Omental fat pad (tissue), 4 donors: ENCODE measurements around the gene SUB1. TPM values are rescaled to one million over a fixed set of nuclear protein-coding genes. Genes with fewer than 3 reads are reported as not detected.
"Not testable (repeated sequence)": the region's sequence is repeated elsewhere in the genome, so short reads cannot be mapped to it uniquely, and the experiment has no call there.

Experiments
- ATAC-seq: fragments of 150-250 bp; one replicate; pipeline ENCODE4 v1.9.1; 2016; ENCODE audit warnings: mild to moderate bottlenecking, moderate library complexity; ENCODE audit not compliant: low FRiP score
- DNase-seq: peaks from one replicate; pipeline ENCODE4 v3.0.0-alpha.2; 2019; ENCODE audit warnings: low spot score
- CTCF ChIP-seq, 3 donors: fragments of 450-650 bp; IDR thresholded peaks; one replicate each; pipeline ENCODE4 v1.5.1; 2016 to 2017; ENCODE audit warnings: antibody characterized with exemption in 3 of 3, mild to moderate bottlenecking in 3 of 3, moderate library complexity in 2 of 3
- total RNA-seq, 4 donors: library from RNA; depleted of rRNA; stranded (reverse); fragments of >200 nt; gene quantifications; one replicate each; pipeline ENCODE4 v1.1.0, GENCODE V29; 2016

The SUB1 gene
- total RNA-seq, 4 donors from 2014 or later, result 202 to 235 (median 223) TPM

GRCh38 chr5:32571128-32571527 lies 14.2 kb upstream of the SUB1 start:
- ATAC-seq (no peak), DNase-seq (no peak)
- TF ChIP-seq CTCF (IDR thresholded peaks at IDR 0.05), result no peak

GRCh38 chr5:32572778-32573480 lies 12.4 kb upstream of the SUB1 start:
- DNase-seq (no peak), ATAC-seq (no peak)
- TF ChIP-seq CTCF (IDR thresholded peaks at IDR 0.05), result no peak

- not testable (repeated sequence) for DNase-seq, ATAC-seq
Measured at GRCh38 chr5:32573481-32573854, 11.9 kb upstream of the SUB1 start.

GRCh38 chr5:32574540-32575175 lies 10.7 kb upstream of the SUB1 start:
- TF ChIP-seq CTCF (IDR thresholded peaks at IDR 0.05), result no peak
- DNase-seq (no peak), ATAC-seq (no peak)

GRCh38 chr5:32578363-32578762 lies 7.0 kb upstream of the SUB1 start:
- TF ChIP-seq CTCF (IDR thresholded peaks at IDR 0.05), result no peak
- no peak for DNase-seq
- ATAC-seq, result no peak

- ATAC-seq (no peak), DNase-seq (no peak)
- no peak for TF ChIP-seq CTCF (IDR thresholded peaks at IDR 0.05)
Measured at GRCh38 chr5:32578764-32579163, 6.6 kb upstream of the SUB1 start.

- no peak for ATAC-seq
- no peak for TF ChIP-seq CTCF (IDR thresholded peaks at IDR 0.05)
- no peak for DNase-seq
Measured at GRCh38 chr5:32581010-32581785, 4.2 kb upstream of the SUB1 start.
